ENCODE data around the gene UPK3BL2.
"Not testable (repeated sequence)": the region's sequence is repeated elsewhere in the genome, so short reads cannot be mapped to it uniquely, and the experiment has no call there.

DNA sequence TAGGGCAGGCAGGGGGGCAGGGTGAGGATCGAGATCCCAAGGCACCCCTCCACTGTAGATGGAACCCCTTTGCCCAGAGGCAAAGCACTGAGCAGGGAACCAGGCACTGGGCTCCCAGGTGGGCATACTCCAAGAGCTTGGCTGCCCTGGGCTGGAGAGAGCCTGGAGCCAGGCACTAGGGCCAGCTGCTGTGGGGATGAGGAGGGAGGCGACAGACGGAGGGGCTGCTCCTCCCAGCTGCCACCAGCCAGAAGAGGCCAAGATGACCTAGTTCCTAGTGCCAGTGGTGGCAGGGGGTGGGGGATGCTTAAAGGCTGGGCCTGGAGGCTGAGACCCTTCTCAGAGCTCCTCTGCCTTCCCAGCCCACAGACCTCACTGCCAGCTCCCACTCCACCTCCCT is 27.6 kb downstream of the UPK3BL2 start:
- TF ChIP-seq, protein P1, sequence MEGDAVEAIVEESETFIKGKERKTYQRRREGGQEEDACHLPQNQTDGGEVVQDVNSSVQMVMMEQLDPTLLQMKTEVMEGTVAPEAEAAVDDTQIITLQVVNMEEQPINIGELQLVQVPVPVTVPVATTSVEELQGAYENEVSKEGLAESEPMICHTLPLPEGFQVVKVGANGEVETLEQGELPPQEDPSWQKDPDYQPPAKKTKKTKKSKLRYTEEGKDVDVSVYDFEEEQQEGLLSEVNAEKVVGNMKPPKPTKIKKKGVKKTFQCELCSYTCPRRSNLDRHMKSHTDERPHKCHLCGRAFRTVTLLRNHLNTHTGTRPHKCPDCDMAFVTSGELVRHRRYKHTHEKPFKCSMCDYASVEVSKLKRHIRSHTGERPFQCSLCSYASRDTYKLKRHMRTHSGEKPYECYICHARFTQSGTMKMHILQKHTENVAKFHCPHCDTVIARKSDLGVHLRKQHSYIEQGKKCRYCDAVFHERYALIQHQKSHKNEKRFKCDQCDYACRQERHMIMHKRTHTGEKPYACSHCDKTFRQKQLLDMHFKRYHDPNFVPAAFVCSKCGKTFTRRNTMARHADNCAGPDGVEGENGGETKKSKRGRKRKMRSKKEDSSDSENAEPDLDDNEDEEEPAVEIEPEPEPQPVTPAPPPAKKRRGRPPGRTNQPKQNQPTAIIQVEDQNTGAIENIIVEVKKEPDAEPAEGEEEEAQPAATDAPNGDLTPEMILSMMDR (IDR thresholded peaks at IDR 0.05), result not testable (repeated sequence)
- not testable (repeated sequence) for TF ChIP-seq POLR2AphosphoS5 (IDR thresholded peaks at IDR 0.05; ENCODE audit: insufficient read depth in 1 of 2, low read depth in 1 of 2); POLR2A (IDR thresholded peaks at IDR 0.05)

Measured in vagina (tissue), 2 donors.